Medulla oblongata (tissue), 1 donor: Measurements from ENCODE around the gene PCGF5.
"Not testable (repeated sequence)": the region's sequence is repeated elsewhere in the genome, so short reads cannot be mapped to it uniquely, and the experiment has no call there.

Experiments used
- DNase-seq: peaks from one replicate; pipeline ENCODE4 v3.0.0-alpha.2; 2015; ENCODE audit errors: extremely low spot score

Gene PCGF5

GRCh38 chr10:91210014-91210413 lies 10.4 kb upstream of the PCGF5 start:
- DNase-seq = no peak

- DNase-seq = no peak
Observed at GRCh38 chr10:91210435-91210834, 10.0 kb upstream of the PCGF5 start.

GRCh38 chr10:91211675-91212074 lies 8.8 kb upstream of the PCGF5 start:
- DNase-seq = no peak

- DNase-seq = no peak
Observed at GRCh38 chr10:91214911-91215310, 5.6 kb upstream of the PCGF5 start.

- no peak for DNase-seq
Observed at GRCh38 chr10:91215384-91215783, 5.1 kb upstream of the PCGF5 start.

- DNase-seq = no peak
Observed at GRCh38 chr10:91219371-91220193, 881 bp upstream of the PCGF5 start.

GRCh38 chr10:91220954-91221675 lies 652 bp downstream of the PCGF5 start:
- DNase-seq = peak; percentile 43

- DNase-seq = no peak
Observed at GRCh38 chr10:91226093-91226492, 5.6 kb downstream of the PCGF5 start.

GRCh38 chr10:91227576-91227975 lies 7.1 kb downstream of the PCGF5 start:
- DNase-seq = no peak

GRCh38 chr10:91229683-91230082 lies 9.2 kb downstream of the PCGF5 start:
- DNase-seq = no peak

- DNase-seq = no peak
Observed at GRCh38 chr10:91238191-91238590, 17.7 kb downstream of the PCGF5 start.

GRCh38 chr10:91239789-91240188 lies 19.3 kb downstream of the PCGF5 start:
- no peak for DNase-seq

GRCh38 chr10:91242940-91243339 lies 22.5 kb downstream of the PCGF5 start:
- DNase-seq = no peak

GRCh38 chr10:91247360-91248111 lies 27.1 kb downstream of the PCGF5 start:
- DNase-seq = no peak

- DNase-seq = no peak
Observed at GRCh38 chr10:91249700-91250099, 29.2 kb downstream of the PCGF5 start.

GRCh38 chr10:91250341-91250740 lies 29.9 kb downstream of the PCGF5 start:
- no peak for DNase-seq

GRCh38 chr10:91251430-91252056 lies 31.1 kb downstream of the PCGF5 start:
- peak; percentile 95 for DNase-seq

- DNase-seq = no peak
Observed at GRCh38 chr10:91253300-91253699, 32.8 kb downstream of the PCGF5 start.

- DNase-seq = no peak
Observed at GRCh38 chr10:91257310-91257709, 36.8 kb downstream of the PCGF5 start.

GRCh38 chr10:91260417-91260816 lies 40.0 kb downstream of the PCGF5 start:
- DNase-seq = not testable (repeated sequence)

GRCh38 chr10:91271886-91272285 lies 51.4 kb downstream of the PCGF5 start:
- no peak for DNase-seq
